H1 (cell line): ENCODE data around the gene KRTAP10-2. TPM values are rescaled to one million over a fixed set of nuclear protein-coding genes. Genes with fewer than 3 reads are reported as not detected.
A peak's percentile ranks its signal among the peaks of the same experiment; 100 is the strongest.

ENCODE experiments used
- CTCF ChIA-PET: fragments of 300-600 bp; sonication (Branson Sonifier 250); formaldehyde crosslinking; loops from one replicate; lab custom pipeline; 2021; ENCODE audit not compliant: partially characterized antibody; lab: Charles Lee
- POLR2A ChIA-PET: fragments of 300-600 bp; sonication (Branson Sonifier 250); formaldehyde crosslinking; loops from one replicate; lab custom pipeline; 2021; ENCODE audit warnings: inconsistent platforms; ENCODE audit not compliant: partially characterized antibody; lab: Charles Lee
- DNase-seq, 2 experiments: peaks; one replicate each; pipeline versions ENCODE4 v3.0.0 to v3.0.0-alpha.2; 2010 to 2022; ENCODE audit warnings: low spot score in 2 of 2, low read depth in 1 of 2, mixed read lengths in 1 of 2
- FAIRE-seq: peaks from 2 replicates; lab custom pipeline; 2011; peaks lifted over from hg19 to GRCh38; lab: Jason Lieb, UNC
- H2AFZ ChIP-seq: 2 replicates; pipeline ENCODE4 v1.8.1; 2012; ENCODE audit warnings: low read length, inconsistent platforms
- H2AK5ac ChIP-seq: 2 replicates; pipeline ENCODE4 v1.6.1; 2013; ENCODE audit warnings: low read depth, low read length
- H2BK120ac ChIP-seq: replicated peaks from 2 replicates; pipeline ENCODE3; 2013; ENCODE audit warnings: low read depth, low read length, inconsistent platforms
- H2BK12ac ChIP-seq: 2 replicates; pipeline ENCODE4 v1.6.1; 2013; ENCODE audit warnings: low read depth, low read length
- H2BK15ac ChIP-seq: 2 replicates; pipeline ENCODE4 v1.6.1; 2013; ENCODE audit warnings: low read length
- H2BK20ac ChIP-seq: 2 replicates; pipeline ENCODE4 v1.6.1; 2013; ENCODE audit warnings: low read length
- H2BK5ac ChIP-seq: 2 replicates; pipeline ENCODE4 v1.6.1; 2013; ENCODE audit warnings: low read depth, low read length
- H3K14ac ChIP-seq: 2 replicates; pipeline ENCODE4 v1.6.1; 2013; ENCODE audit warnings: inconsistent platforms; ENCODE audit not compliant: insufficient read length
- H3K18ac ChIP-seq: 2 replicates; pipeline ENCODE4 v1.6.1; 2013; ENCODE audit warnings: low read length; ENCODE audit errors: extremely low read depth
- H3K23ac ChIP-seq: 2 replicates; pipeline ENCODE4 v1.6.1; 2013; ENCODE audit warnings: inconsistent platforms; ENCODE audit not compliant: insufficient read length
- H3K23me2 ChIP-seq: 2 replicates; pipeline ENCODE4 v1.6.1; 2013; ENCODE audit warnings: low read depth, low read length
- H3K27ac ChIP-seq: 2 replicates; pipeline ENCODE4 v1.6.1; 2011; ENCODE audit warnings: low read depth, low read length, inconsistent platforms
- H3K27me3 ChIP-seq, 4 experiments: replicated peaks in 1 of 4; 1 replicate in 1 of 4; 2 replicates in 3 of 4; pipeline versions ENCODE4 v1.6.1 to v1.8.1; 2011 to 2013; ENCODE audit warnings: low read length in 3 of 4, mild to moderate bottlenecking in 3 of 4, inconsistent platforms in 2 of 4, mixed read lengths in 2 of 4, moderate library complexity in 1 of 4; ENCODE audit not compliant: control insufficient read depth in 3 of 4, insufficient read depth in 3 of 4; ENCODE audit errors: extremely low read depth in 1 of 4
- H3K36me3 ChIP-seq, 4 experiments: 2 replicates each; pipeline versions ENCODE4 v1.6.1 to v1.8.1; 2011 to 2013; ENCODE audit warnings: mild to moderate bottlenecking in 4 of 4, low read length in 3 of 4, moderate library complexity in 2 of 4, control low read depth in 1 of 4, inconsistent platforms in 1 of 4; ENCODE audit not compliant: insufficient read depth in 4 of 4, control insufficient read depth in 2 of 4
- H3K4ac ChIP-seq: replicated peaks from 2 replicates; pipeline ENCODE3; 2013; ENCODE audit warnings: low read length, low read depth, mixed read lengths, inconsistent platforms; ENCODE audit not compliant: insufficient read length
- H3K4me1 ChIP-seq, 4 experiments: replicated peaks in 1 of 4; 1 replicate in 1 of 4; 2 replicates in 3 of 4; pipeline versions ENCODE4 v1.6.1 to v1.8.1; 2011 to 2013; ENCODE audit warnings: low read length in 3 of 4, inconsistent platforms in 2 of 4, mixed read lengths in 1 of 4; ENCODE audit not compliant: insufficient read depth in 4 of 4, control insufficient read depth in 3 of 4
- H3K4me2 ChIP-seq, 2 experiments: 2 replicates each; pipeline versions ENCODE4 v1.6.1 to v1.8.1; 2011 to 2013; ENCODE audit warnings: low read depth in 2 of 2, low read length in 2 of 2, control low read depth in 1 of 2, inconsistent platforms in 1 of 2, mild to moderate bottlenecking in 1 of 2; ENCODE audit not compliant: insufficient read depth in 1 of 2
- H3K4me3 ChIP-seq, 4 experiments: fragments of 200-600, 300-600 bp in 1 of 4; sonication (generic), shearing (Covaris generic), sonication (Bioruptor Twin) in 1 of 4; 2 replicates each; pipeline versions ENCODE4 v1.5.1 to v1.8.1; 2011 to 2016; ENCODE audit warnings: low read length in 4 of 4, low read depth in 3 of 4, control low read depth in 2 of 4, inconsistent platforms in 2 of 4, mild to moderate bottlenecking in 2 of 4, mixed read lengths in 1 of 4, moderate library complexity in 1 of 4; ENCODE audit not compliant: insufficient read depth in 2 of 4; ENCODE audit errors: extremely low read depth in 1 of 4
- H3K56ac ChIP-seq: replicated peaks from 2 replicates; pipeline ENCODE3; 2013; ENCODE audit warnings: low read depth, mild to moderate bottlenecking, mixed read lengths, low read length, inconsistent platforms; ENCODE audit not compliant: insufficient read length
- H3K79me1 ChIP-seq: 2 replicates; pipeline ENCODE4 v1.6.1; 2013; ENCODE audit warnings: low read depth, low read length, control low read depth
- H3K79me2 ChIP-seq, 2 experiments: 2 replicates each; pipeline versions ENCODE4 v1.6.1 to v1.8.1; 2012 to 2013; ENCODE audit warnings: low read length in 2 of 2, mild to moderate bottlenecking in 2 of 2, inconsistent platforms in 1 of 2; ENCODE audit not compliant: insufficient read depth in 2 of 2, control insufficient read depth in 1 of 2
- H3K9ac ChIP-seq, 4 experiments: replicated peaks in 1 of 4; 1 replicate in 1 of 4; 2 replicates in 3 of 4; pipeline versions ENCODE4 v1.6.1 to v1.8.1; 2011 to 2013; ENCODE audit warnings: low read depth in 3 of 4, low read length in 3 of 4, control low read depth in 2 of 4, mild to moderate bottlenecking in 2 of 4, moderate library complexity in 2 of 4, inconsistent platforms in 1 of 4; ENCODE audit errors: extremely low read depth in 1 of 4
- H3K9me3 ChIP-seq, 2 experiments: 2 replicates each; pipeline versions ENCODE4 v1.6.1 to v1.8.1; 2012 to 2013; ENCODE audit warnings: mild to moderate bottlenecking in 2 of 2, moderate library complexity in 2 of 2, control low read depth in 1 of 2, inconsistent platforms in 1 of 2, low read depth in 1 of 2, low read length in 1 of 2, mixed read lengths in 1 of 2; ENCODE audit not compliant: insufficient read depth in 2 of 2
- H4K20me1 ChIP-seq, 2 experiments: replicated peaks in 1 of 2; 2 replicates each; pipeline versions ENCODE3 to v1.8.1; 2011 to 2013; ENCODE audit warnings: inconsistent platforms in 2 of 2, low read length in 2 of 2, mild to moderate bottlenecking in 1 of 2; ENCODE audit not compliant: insufficient read depth in 2 of 2, control insufficient read depth in 1 of 2
- H4K5ac ChIP-seq: 2 replicates; pipeline ENCODE4 v1.6.1; 2013; ENCODE audit warnings: low read length, low read depth, mixed read lengths, inconsistent platforms; ENCODE audit not compliant: insufficient read length
- H4K8ac ChIP-seq: 2 replicates; pipeline ENCODE4 v1.8.0; 2013; ENCODE audit warnings: mild to moderate bottlenecking, moderate library complexity, low read length, inconsistent platforms; ENCODE audit not compliant: insufficient read depth; ENCODE audit errors: extremely low read depth
- H4K91ac ChIP-seq: replicated peaks from 2 replicates; pipeline ENCODE3; 2013; ENCODE audit warnings: low read length, mixed read lengths, inconsistent platforms; ENCODE audit not compliant: insufficient read length
- CTBP2 ChIP-seq: IDR thresholded peaks from 2 replicates; pipeline ENCODE4 v1.7.0; 2011; ENCODE audit warnings: borderline replicate concordance, mild to moderate bottlenecking, moderate library complexity, mixed read lengths, low read length; ENCODE audit not compliant: insufficient read depth, insufficient read length
- E2F6 ChIP-seq: IDR thresholded peaks from 2 replicates; pipeline ENCODE4 v1.6.1; 2012; ENCODE audit warnings: inconsistent platforms
- GTF2F1 ChIP-seq: IDR thresholded peaks from 2 replicates; pipeline ENCODE4 v1.6.1; 2012; ENCODE audit warnings: low read depth, low read length, improper control_type of control experiment, borderline replicate concordance
- JUN ChIP-seq: IDR thresholded peaks from 2 replicates; pipeline ENCODE4 v1.6.1; 2011; ENCODE audit warnings: low read depth, mild to moderate bottlenecking, improper control_type of control experiment, low read length
- MAX ChIP-seq: IDR thresholded peaks from 2 replicates; pipeline ENCODE4 v1.6.1; 2012; ENCODE audit warnings: inconsistent platforms
- PHF8 ChIP-seq: fragments of 200-600 bp; sonication (generic); conservative IDR thresholded peaks from 2 replicates; pipeline ENCODE4 v1.7.1; 2012; ENCODE audit warnings: low read depth, mild to moderate bottlenecking, inconsistent platforms, low read length, moderate library complexity
- POU5F1 ChIP-seq: IDR thresholded peaks from 2 replicates; pipeline ENCODE4 v1.6.1; 2011; ENCODE audit warnings: low read depth, mild to moderate bottlenecking, low read length, moderate library complexity
- SIN3A ChIP-seq, 2 experiments: IDR thresholded peaks in 1 of 2; conservative IDR thresholded peaks in 1 of 2; 2 replicates each; pipeline ENCODE4 v1.6.1; 2011 to 2012; ENCODE audit warnings: low read length in 2 of 2, improper control_type of control experiment in 1 of 2, low read depth in 1 of 2, mild to moderate bottlenecking in 1 of 2
- SIX5 ChIP-seq: IDR thresholded peaks from 2 replicates; pipeline ENCODE4 v1.6.1; 2011; ENCODE audit warnings: mild to moderate bottlenecking, low read depth, low read length
- SUZ12 ChIP-seq: fragments of 200-600 bp; sonication (generic); IDR thresholded peaks from 2 replicates; pipeline ENCODE4 v1.6.1; 2012; ENCODE audit warnings: mild to moderate bottlenecking, inconsistent platforms, low read length, moderate library complexity, mixed read lengths
- YY1 ChIP-seq: IDR thresholded peaks from 2 replicates; pipeline ENCODE4 v1.6.1; 2011; ENCODE audit warnings: low read depth, mild to moderate bottlenecking, low read length
- ZNF274 ChIP-seq: IDR thresholded peaks from 2 replicates; pipeline ENCODE4 v1.7.0; 2012; ENCODE audit warnings: low read length, borderline replicate concordance; ENCODE audit errors: extremely low read depth
- WGBS, 2 experiments: shearing (Covaris generic) in 1 of 2; methylation state at CpG; one replicate each; pipeline versions ENCODE4 v1.1.6 to v1.1.7; 2013 to 2015; ENCODE audit warnings: low lambda C conversion rate in 2 of 2, mixed read lengths in 2 of 2, inconsistent platforms in 1 of 2, low coverage in 1 of 2, missing lambda C conversion rate in 1 of 2; ENCODE audit not compliant: insufficient replicate concordance in 2 of 2, insufficient coverage in 1 of 2, insufficient read length in 1 of 2; ENCODE audit errors: extremely low coverage in 1 of 2, missing lambda C conversion rate in 1 of 2; 5-methylcytosine and 5-hydroxymethylcytosine counted together
- polyA plus RNA-seq, 7 experiments: library from polyadenylated mRNA; depleted of rRNA in 3 of 7; stranded (reverse) in 5 of 7; unstranded in 2 of 7; fragments of >200 nt in 5 of 7; fragments of 200-250 nt in 2 of 7; gene quantifications; 1 replicate in 5 of 7; 2 replicates in 1 of 7; 4 replicates in 1 of 7; pipeline versions ENCODE4 v1.2.1 to v1.2.3, GENCODE V29; 2011 to 2013; ENCODE audit warnings: missing spikeins in 2 of 7, mixed read lengths in 2 of 7
- total RNA-seq: library from RNA; stranded (reverse); fragmentation: NEBNext Ultra II Directional; extraction: Animal tissue kit (Norgen Biotek cat#: 25700); gene quantifications from 2 replicates; pipeline ENCODE4 v1.2.1, GENCODE V29; 2021

The KRTAP10-2 gene
- total and polyA plus RNA-seq, 2 of the 8 experiments (the other 6 are each of a cell fraction or from before 2014, with no cell fraction given), result 0.11 TPM; not detected in 1

GRCh38 chr21:44552681-44553080, 1.4 kb upstream of the KRTAP10-2 start:
- H3K4ac ChIP-seq, result no peak overlapping the region
- no peak overlapping the region for H4K8ac ChIP-seq
- H2BK120ac ChIP-seq, result no peak overlapping the region
- H3K36me3 ChIP-seq, result no peaks in the 10 kb centered on the region
- peak overlapping the region; percentile 9; the same call in 1 of the 2 replicates for H2AK5ac ChIP-seq
- no peak overlapping the region for H3K27ac ChIP-seq
- no peak overlapping the region for H3K14ac ChIP-seq
- H3K4me1 ChIP-seq, result peaks cover 8 to 34% (median 18%) of the 10 kb centered on the region in 4 experiments
- POLR2A ChIA-PET, result interaction anchor here (1.1 to 1.7 kb wide), 2 partner anchors 12 to 35 kb away, joined by 3 to 5 read pairs; no protein-coding TSS in a partner anchor
- no peak overlapping the region for H3K4me3 ChIP-seq
- H3K79me1 ChIP-seq, result no peaks in the 10 kb centered on the region
- DNase-seq, result peak in 1 of 2 experiments; percentile 47
- no peaks in the 10 kb centered on the region for H3K9me3 ChIP-seq
- H3K79me2 ChIP-seq, result no peaks in the 10 kb centered on the region
- peak overlapping the region; percentile 83 for H3K18ac ChIP-seq
- H3K23me2 ChIP-seq, result no peaks in the 10 kb centered on the region
- no peak overlapping the region for H3K4me2 ChIP-seq
- no peak overlapping the region for H3K23ac ChIP-seq
- TF ChIP-seq SIN3A (conservative IDR thresholded peaks at IDR 0.05 in 1 of 2, IDR thresholded peaks at IDR 0.05 in 1 of 2; ENCODE audit: low read depth in 1 of 2, low read length in 2 of 2) (no peak), PHF8 (no peak), JUN (no peak), SIX5 (no peak), ZNF274 (no peak), E2F6 (peak; percentile 82), YY1 (no peak), MAX (peak; percentile 91), POU5F1 (no peak), CTBP2 (no peak), SUZ12 (no peak), GTF2F1 (no peak)
- peak overlapping the region; percentile 95; the same call in 1 of the 2 replicates for H2BK12ac ChIP-seq
- FAIRE-seq, result no peak
- H3K56ac ChIP-seq, result no peak overlapping the region
- H4K5ac ChIP-seq, result no peak overlapping the region
- no peaks in the 10 kb centered on the region for H3K27me3 ChIP-seq
- no peak overlapping the region for H2AFZ ChIP-seq
- peak overlapping the region; percentile 29; the same call in 1 of the 2 replicates for H2BK15ac ChIP-seq
- no peaks in the 10 kb centered on the region for H4K20me1 ChIP-seq
- 0 out of 2 replicates have a peak overlapping the region, but pooled peaks have one; percentile 66 for H2BK5ac ChIP-seq
- CTCF ChIA-PET, result interaction anchor here (0.6 to 1.4 kb wide), 2 partner anchors 19 to 21 kb away, joined by 3 read pairs; partner anchors contain the start of gene KRTAP10-4
- WGBS, 2 experiments, result 70% methylated on average over 13 of the region's 13 CpGs; no CpG with 5 or more reads in 1 of the 2 experiments
- peak overlapping the region; percentile 66; the same call in 1 of the 2 replicates for H2BK20ac ChIP-seq
- no peak overlapping the region for H3K9ac ChIP-seq
- peak overlapping the region; percentile 47 for H4K91ac ChIP-seq
